Hair follicular keratinocyte (primary cell): Measurements from ENCODE around the gene ACSS2. TPM values are rescaled to one million over a fixed set of nuclear protein-coding genes. Genes with fewer than 3 reads are reported as not detected.

ENCODE experiments used
- total RNA-seq: library from RNA; depleted of rRNA; stranded (reverse); fragments of >200 nt; gene quantifications from 2 replicates; pipeline ENCODE4 v1.2.3, GENCODE V29; 2015

ACSS2 gene
- total RNA-seq: 114 and 168 TPM in 2 replicates

GRCh38 chr20:34876406-34877282, at the start of gene ACSS2:
TSS of gene ACSS2 (plus strand) at chr20:34876612. CDS start at chr20:34876646, 34 bp downstream.

GRCh38 chr20:34872622-34873224, 3.7 kb upstream of the ACSS2 start, which contains the start of gene GGT7:
TSS of gene GGT7 (minus strand) at chr20:34872856. CDS start at chr20:34872815, 41 bp downstream.

GRCh38 chr20:34955231-34956040, 79.0 kb downstream of the ACSS2 start, which contains the start of the genes GSS and MYH7B:
TSS of gene GSS (minus strand) at chr20:34955806. CDS start at chr20:34951852, 3,954 bp downstream.
TSS of gene MYH7B (plus strand) at chr20:34955868. CDS start at chr20:34978006, 22,138 bp downstream.

Other genes starting within 250 kb of the ACSS2 start
- gene PIGU, start 199.5 kb upstream of the ACSS2 start, total RNA-seq: 17.1 and 19.0 TPM in 2 replicates
- 0.80 and 1.6 TPM in 2 replicates for gene TP53INP2, start 172.3 kb upstream of the ACSS2 start, total RNA-seq
- gene NCOA6, start 51.0 kb upstream of the ACSS2 start, total RNA-seq: 6.2 and 11.9 TPM in 2 replicates
- 5.2 and 7.0 TPM in 2 replicates for gene GGT7, start 3.8 kb upstream of the ACSS2 start, total RNA-seq
- gene GSS, start 79.2 kb downstream of the ACSS2 start, total RNA-seq: 136 and 158 TPM in 2 replicates
- 0.65 TPM in 1 of 2 replicates, not detected in the other for gene MYH7B, start 79.3 kb downstream of the ACSS2 start, total RNA-seq
- gene TRPC4AP, start 216.2 kb downstream of the ACSS2 start, total RNA-seq: 42.5 and 49.3 TPM in 2 replicates